K562 (cell line): ENCODE measurements around the gene ZNF774. TPM values are rescaled to one million over a fixed set of nuclear protein-coding genes. Genes with fewer than 3 reads are reported as not detected.

Source experiments
- L3MBTL2 ChIP-seq: fragments of 450-650 bp; IDR thresholded peaks from 2 replicates; pipeline ENCODE4 v1.6.1; 2016; ENCODE audit warnings: mild to moderate bottlenecking, moderate library complexity
- MTA3 ChIP-seq: fragments of 450-650 bp; formaldehyde crosslinking; IDR thresholded peaks from 2 replicates; pipeline ENCODE4 v1.6.1; 2017; ENCODE audit warnings: mild to moderate bottlenecking, borderline replicate concordance
- NFE2 ChIP-seq: IDR thresholded peaks from 2 replicates; pipeline ENCODE4 v1.6.1; 2014; ENCODE audit warnings: antibody characterized with exemption, low read depth
- NR2F6 ChIP-seq: fragments of 450-650 bp; formaldehyde crosslinking; IDR thresholded peaks from 2 replicates; pipeline ENCODE4 v1.4.0; 2020; ENCODE audit warnings: mild to moderate bottlenecking
- NRF1 ChIP-seq, 2 experiments: fragments of 450-650 bp; IDR thresholded peaks in 1 of 2; conservative IDR thresholded peaks in 1 of 2; 2 replicates each; pipeline ENCODE4 v1.6.1; 2014; ENCODE audit warnings: mild to moderate bottlenecking in 2 of 2
- PHB ChIP-seq: fragments of 250-450 bp; sonication (Bioruptor Pico); IDR thresholded peaks from 2 replicates; pipeline ENCODE4 v1.5.0; 2021
- RAD51 ChIP-seq: fragments of 450-650 bp; IDR thresholded peaks from 2 replicates; pipeline ENCODE4 v1.7.1; 2016; ENCODE audit warnings: low read depth, mild to moderate bottlenecking, borderline replicate concordance
- RBM39 ChIP-seq: fragments of 200-400 bp; formaldehyde crosslinking; optimal IDR thresholded peaks from 2 replicates; pipeline ENCODE3; 2018; ENCODE audit warnings: low read depth, low read length
- SAFB2 ChIP-seq: fragments of 200-400 bp; formaldehyde crosslinking; IDR thresholded peaks from 2 replicates; pipeline ENCODE4 v1.6.1; 2018; ENCODE audit warnings: borderline replicate concordance, low read length, low read depth, moderate library complexity; ENCODE audit not compliant: severe bottlenecking
- SETDB1 ChIP-seq: IDR thresholded peaks from one replicate; pipeline ENCODE4 v1.6.1; 2012; ENCODE audit warnings: low read length, control low read depth, inconsistent platforms
- STAG1 ChIP-seq: sonication (generic); formaldehyde crosslinking; IDR thresholded peaks from 2 replicates; pipeline ENCODE4 v1.5.0; 2020; ENCODE audit warnings: missing genetic modification reagents, borderline replicate concordance
- ZNF140 ChIP-seq: fragments of 250-450 bp; sonication (Bioruptor Pico); IDR thresholded peaks from 2 replicates; pipeline ENCODE4 v1.8.0; 2021; ENCODE audit warnings: moderate library complexity, mild to moderate bottlenecking, inconsistent platforms
- ZNF77 ChIP-seq: fragments of 250-450 bp; sonication (Bioruptor Pico); IDR thresholded peaks from 2 replicates; pipeline ENCODE4 v1.5.0; 2020
- polyA plus RNA-seq, 8 experiments: library from polyadenylated mRNA; depleted of rRNA in 4 of 8; stranded (reverse) in 5 of 8; unstranded in 3 of 8; fragments of >200 nt; fragmentation: Nextera tagmentation in 2 of 8; fragmentation: Illumina TruSeq in 1 of 8; extraction: Ambion mirVana in 2 of 8; extraction: Trizol in 1 of 8; gene quantifications; 2 replicates each; pipeline versions ENCODE4 v1.2.1 to v1.2.3, GENCODE V29; 2011 to 2014; ENCODE audit warnings: inconsistent platforms in 1 of 8, missing spikeins in 1 of 8
- total RNA-seq, 7 experiments: library from RNA; depleted of rRNA in 6 of 7; stranded (reverse); fragments of >200 nt in 6 of 7; fragmentation: Illumina TruSeq in 2 of 7; extraction: Trizol in 2 of 7; gene quantifications; 2 replicates each; pipeline versions ENCODE4 v1.2.1 to v1.2.3, GENCODE V29; 2011 to 2021; ENCODE audit warnings: low replicate concordance in 1 of 7
- TF ChIP-seq, protein P1 (sequence below): fragments of 450-650 bp; formaldehyde crosslinking; IDR thresholded peaks from 2 replicates; pipeline ENCODE4 v1.4.0; 2020; ENCODE audit warnings: mild to moderate bottlenecking
- TF ChIP-seq, protein P2 (sequence below): fragments of 450-650 bp; formaldehyde crosslinking; IDR thresholded peaks from 2 replicates; pipeline ENCODE4 v1.4.0; 2022; ENCODE audit warnings: missing genetic modification characterization
- TF ChIP-seq, protein P3 (sequence below): fragments of 450-650 bp; formaldehyde crosslinking; IDR thresholded peaks from 2 replicates; pipeline ENCODE4 v1.4.0; 2022; ENCODE audit warnings: mild to moderate bottlenecking, moderate library complexity
- TF ChIP-seq, protein P4 (sequence below): sonication (generic); formaldehyde crosslinking; IDR thresholded peaks from 2 replicates; pipeline ENCODE4 v1.4.0; 2020; ENCODE audit warnings: mild to moderate bottlenecking, missing genetic modification reagents
- TF ChIP-seq, protein P5 (sequence below): sonication (generic); formaldehyde crosslinking; IDR thresholded peaks from 2 replicates; pipeline ENCODE4 v1.8.0; 2022; ENCODE audit warnings: mild to moderate bottlenecking, missing genetic modification reagents
- TF ChIP-seq, protein P6 (sequence below), 3 experiments: fragments of 200-800 bp in 1 of 3; sonication (Bioruptor generic) in 1 of 3; sonication (generic) in 1 of 3; formaldehyde crosslinking in 1 of 3; IDR thresholded peaks; 2 replicates each; pipeline versions ENCODE4 v1.6.1 to v1.8.0; 2016 to 2022; ENCODE audit warnings: mild to moderate bottlenecking in 2 of 3, missing compliant biosample characterization in 2 of 3, missing genetic modification characterization in 2 of 3, missing genetic modification reagents in 1 of 3

ZNF774 gene
- total and polyA plus RNA-seq, 9 of the 15 experiments (the other 6 are each of a cell fraction or from before 2014, with no cell fraction given): 0.32 to 2.0 (median 1.2) TPM

DNA sequence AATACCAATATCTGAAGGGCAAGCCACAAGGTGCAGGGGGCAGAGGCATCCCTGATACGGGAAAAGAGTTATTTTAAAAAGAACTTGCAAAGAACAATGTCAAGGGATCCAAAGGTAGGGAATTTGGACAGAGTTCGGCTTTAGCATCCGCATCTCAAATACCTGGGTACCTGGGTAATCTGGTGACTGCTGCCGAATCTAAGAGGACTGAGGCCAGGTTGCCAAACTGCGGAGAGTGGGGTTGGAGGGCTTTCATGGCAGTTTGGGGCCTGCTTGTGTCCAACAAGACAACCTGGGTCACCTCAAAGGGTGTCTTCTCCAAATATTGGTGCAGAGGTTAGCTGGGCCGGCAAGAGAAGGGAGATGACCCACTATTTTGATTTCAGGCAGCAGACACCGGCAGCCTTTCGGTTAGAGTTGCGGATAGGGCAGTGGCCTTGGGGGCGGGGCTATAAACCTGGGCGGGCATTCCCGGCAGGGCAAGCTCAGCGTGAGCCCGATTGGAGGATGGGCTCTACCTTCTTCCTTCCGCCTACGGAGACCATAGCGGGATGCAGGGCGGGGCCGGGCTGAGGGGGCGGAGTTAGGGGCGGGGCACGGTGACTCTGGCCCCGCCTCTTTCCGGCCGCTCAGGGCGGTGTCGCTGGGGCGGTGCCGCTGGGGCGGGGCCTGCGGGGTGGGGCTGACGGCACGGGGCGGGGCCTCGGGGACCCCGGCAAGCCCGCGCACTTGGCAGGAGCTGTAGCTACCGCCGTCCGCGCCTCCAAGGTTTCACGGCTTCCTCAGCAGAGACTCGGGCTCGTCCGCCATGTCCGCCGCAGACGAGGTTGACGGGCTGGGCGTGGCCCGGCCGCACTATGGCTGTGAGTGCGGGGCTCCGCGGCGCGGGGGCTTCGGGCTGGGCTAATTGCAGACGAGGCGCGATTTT, 35.7 kb downstream of the ZNF774 start, which contains the start of gene IQGAP1 (continued):
- TF ChIP-seq, protein P1, sequence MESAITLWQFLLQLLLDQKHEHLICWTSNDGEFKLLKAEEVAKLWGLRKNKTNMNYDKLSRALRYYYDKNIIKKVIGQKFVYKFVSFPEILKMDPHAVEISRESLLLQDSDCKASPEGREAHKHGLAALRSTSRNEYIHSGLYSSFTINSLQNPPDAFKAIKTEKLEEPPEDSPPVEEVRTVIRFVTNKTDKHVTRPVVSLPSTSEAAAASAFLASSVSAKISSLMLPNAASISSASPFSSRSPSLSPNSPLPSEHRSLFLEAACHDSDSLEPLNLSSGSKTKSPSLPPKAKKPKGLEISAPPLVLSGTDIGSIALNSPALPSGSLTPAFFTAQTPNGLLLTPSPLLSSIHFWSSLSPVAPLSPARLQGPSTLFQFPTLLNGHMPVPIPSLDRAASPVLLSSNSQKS (CRISPR knock-in tag): no peak
- TF ChIP-seq, protein P2, sequence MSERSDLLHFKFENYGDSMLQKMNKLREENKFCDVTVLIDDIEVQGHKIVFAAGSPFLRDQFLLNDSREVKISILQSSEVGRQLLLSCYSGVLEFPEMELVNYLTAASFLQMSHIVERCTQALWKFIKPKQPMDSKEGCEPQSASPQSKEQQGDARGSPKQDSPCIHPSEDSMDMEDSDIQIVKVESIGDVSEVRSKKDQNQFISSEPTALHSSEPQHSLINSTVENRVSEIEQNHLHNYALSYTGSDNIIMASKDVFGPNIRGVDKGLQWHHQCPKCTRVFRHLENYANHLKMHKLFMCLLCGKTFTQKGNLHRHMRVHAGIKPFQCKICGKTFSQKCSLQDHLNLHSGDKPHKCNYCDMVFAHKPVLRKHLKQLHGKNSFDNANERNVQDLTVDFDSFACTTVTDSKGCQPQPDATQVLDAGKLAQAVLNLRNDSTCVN: no peak
- no peak for TF ChIP-seq STAG1
- no peak for TF ChIP-seq PHB (CRISPR knock-in tag)
- TF ChIP-seq NFE2: no peak
- no peak for TF ChIP-seq RAD51
- no peak for TF ChIP-seq NR2F6
- no peak for TF ChIP-seq MTA3
- TF ChIP-seq, protein P3, sequence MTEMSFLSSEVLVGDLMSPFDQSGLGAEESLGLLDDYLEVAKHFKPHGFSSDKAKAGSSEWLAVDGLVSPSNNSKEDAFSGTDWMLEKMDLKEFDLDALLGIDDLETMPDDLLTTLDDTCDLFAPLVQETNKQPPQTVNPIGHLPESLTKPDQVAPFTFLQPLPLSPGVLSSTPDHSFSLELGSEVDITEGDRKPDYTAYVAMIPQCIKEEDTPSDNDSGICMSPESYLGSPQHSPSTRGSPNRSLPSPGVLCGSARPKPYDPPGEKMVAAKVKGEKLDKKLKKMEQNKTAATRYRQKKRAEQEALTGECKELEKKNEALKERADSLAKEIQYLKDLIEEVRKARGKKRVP (CRISPR knock-in tag): no peak
- no peak for TF ChIP-seq SETDB1
- TF ChIP-seq ZNF140 (CRISPR knock-in tag): no peak
- TF ChIP-seq NRF1 (conservative IDR thresholded peaks at IDR 0.05 in 1 of 2, IDR thresholded peaks at IDR 0.05 in 1 of 2): peak; percentile 49 to 60
- TF ChIP-seq ZNF77 (CRISPR knock-in tag): no peak
- TF ChIP-seq, protein P4, sequence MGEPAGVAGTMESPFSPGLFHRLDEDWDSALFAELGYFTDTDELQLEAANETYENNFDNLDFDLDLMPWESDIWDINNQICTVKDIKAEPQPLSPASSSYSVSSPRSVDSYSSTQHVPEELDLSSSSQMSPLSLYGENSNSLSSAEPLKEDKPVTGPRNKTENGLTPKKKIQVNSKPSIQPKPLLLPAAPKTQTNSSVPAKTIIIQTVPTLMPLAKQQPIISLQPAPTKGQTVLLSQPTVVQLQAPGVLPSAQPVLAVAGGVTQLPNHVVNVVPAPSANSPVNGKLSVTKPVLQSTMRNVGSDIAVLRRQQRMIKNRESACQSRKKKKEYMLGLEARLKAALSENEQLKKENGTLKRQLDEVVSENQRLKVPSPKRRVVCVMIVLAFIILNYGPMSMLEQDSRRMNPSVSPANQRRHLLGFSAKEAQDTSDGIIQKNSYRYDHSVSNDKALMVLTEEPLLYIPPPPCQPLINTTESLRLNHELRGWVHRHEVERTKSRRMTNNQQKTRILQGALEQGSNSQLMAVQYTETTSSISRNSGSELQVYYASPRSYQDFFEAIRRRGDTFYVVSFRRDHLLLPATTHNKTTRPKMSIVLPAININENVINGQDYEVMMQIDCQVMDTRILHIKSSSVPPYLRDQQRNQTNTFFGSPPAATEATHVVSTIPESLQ (CRISPR knock-in tag): no peak
- no peak for TF ChIP-seq L3MBTL2
- TF ChIP-seq, protein P5, sequence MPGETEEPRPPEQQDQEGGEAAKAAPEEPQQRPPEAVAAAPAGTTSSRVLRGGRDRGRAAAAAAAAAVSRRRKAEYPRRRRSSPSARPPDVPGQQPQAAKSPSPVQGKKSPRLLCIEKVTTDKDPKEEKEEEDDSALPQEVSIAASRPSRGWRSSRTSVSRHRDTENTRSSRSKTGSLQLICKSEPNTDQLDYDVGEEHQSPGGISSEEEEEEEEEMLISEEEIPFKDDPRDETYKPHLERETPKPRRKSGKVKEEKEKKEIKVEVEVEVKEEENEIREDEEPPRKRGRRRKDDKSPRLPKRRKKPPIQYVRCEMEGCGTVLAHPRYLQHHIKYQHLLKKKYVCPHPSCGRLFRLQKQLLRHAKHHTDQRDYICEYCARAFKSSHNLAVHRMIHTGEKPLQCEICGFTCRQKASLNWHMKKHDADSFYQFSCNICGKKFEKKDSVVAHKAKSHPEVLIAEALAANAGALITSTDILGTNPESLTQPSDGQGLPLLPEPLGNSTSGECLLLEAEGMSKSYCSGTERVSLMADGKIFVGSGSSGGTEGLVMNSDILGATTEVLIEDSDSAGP: no peak
- no peak for TF ChIP-seq RBM39
- no peak for TF ChIP-seq SAFB2
- TF ChIP-seq, protein P6, sequence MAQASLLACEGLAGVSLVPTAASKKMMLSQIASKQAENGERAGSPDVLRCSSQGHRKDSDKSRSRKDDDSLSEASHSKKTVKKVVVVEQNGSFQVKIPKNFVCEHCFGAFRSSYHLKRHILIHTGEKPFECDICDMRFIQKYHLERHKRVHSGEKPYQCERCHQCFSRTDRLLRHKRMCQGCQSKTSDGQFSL (CRISPR knock-in tag; IDR thresholded peaks at IDR 0.05): no peak
- TF ChIP-seq, protein P6 (tag; IDR thresholded peaks at IDR 0.05): no peak
